Colonic mucosa (tissue), 4 donors: ENCODE data around the gene EPHB2. TPM values are rescaled to one million over a fixed set of nuclear protein-coding genes. Genes with fewer than 3 reads are reported as not detected.
A peak's percentile ranks its signal among the peaks of the same experiment; 100 is the strongest.
"Not testable (repeated sequence)": the region's sequence is repeated elsewhere in the genome, so short reads cannot be mapped to it uniquely, and the experiment has no call there.

Experiments
- DNase-seq: peaks from one replicate; pipeline ENCODE4 v3.0.0-alpha.2; 2020
- H3K27ac ChIP-seq: fragments of 200-600 bp; one replicate; pipeline ENCODE4 v1.8.0; 2021
- H3K27me3 ChIP-seq: fragments of 200-600 bp; one replicate; pipeline ENCODE4 v1.8.0; 2021
- H3K36me3 ChIP-seq: fragments of 200-600 bp; one replicate; pipeline ENCODE4 v1.8.0; 2021
- H3K4me1 ChIP-seq: fragments of 200-600 bp; one replicate; pipeline ENCODE4 v1.8.0; 2021; ENCODE audit warnings: mild to moderate bottlenecking
- H3K4me3 ChIP-seq: fragments of 200-600 bp; one replicate; pipeline ENCODE4 v1.8.0; 2021
- H3K9ac ChIP-seq, 2 donors: one replicate each; pipeline ENCODE4 v1.7.0; 2013; ENCODE audit warnings: control low read depth in 2 of 2, low read depth in 2 of 2, low read length in 2 of 2
- H3K9me3 ChIP-seq: fragments of 200-600 bp; one replicate; pipeline ENCODE4 v1.8.0; 2021
- intact Hi-C: fragments of 100-400 bp; cut with DNase I; formaldehyde crosslinking; loops from one replicate; pipeline ENCODE4 v1.14.1; 2022
- total RNA-seq, 2 donors: library from RNA; stranded (reverse); fragmentation: NEBNext Ultra II Directional in 1 of 2; extraction: Animal tissue kit (Norgen Biotek cat#: 25700) in 1 of 2; gene quantifications; one replicate each; pipeline ENCODE4 v1.2.1, GENCODE V29; 2021
- TF ChIP-seq, protein P1 (sequence below): fragments of 200-600 bp; IDR thresholded peaks from one replicate; pipeline ENCODE4 v1.8.0; 2022; ENCODE audit warnings: antibody characterized with exemption, mild to moderate bottlenecking
- donor health status: healthy.
- donor health status: DM: no; HTN: no; CAD: no.
- donor health status: DM: no; HTN: no; CAD: no.

The EPHB2 gene
- total RNA-seq, 2 donors from 2014 or later, result 71.9 to 150 TPM

DNA sequence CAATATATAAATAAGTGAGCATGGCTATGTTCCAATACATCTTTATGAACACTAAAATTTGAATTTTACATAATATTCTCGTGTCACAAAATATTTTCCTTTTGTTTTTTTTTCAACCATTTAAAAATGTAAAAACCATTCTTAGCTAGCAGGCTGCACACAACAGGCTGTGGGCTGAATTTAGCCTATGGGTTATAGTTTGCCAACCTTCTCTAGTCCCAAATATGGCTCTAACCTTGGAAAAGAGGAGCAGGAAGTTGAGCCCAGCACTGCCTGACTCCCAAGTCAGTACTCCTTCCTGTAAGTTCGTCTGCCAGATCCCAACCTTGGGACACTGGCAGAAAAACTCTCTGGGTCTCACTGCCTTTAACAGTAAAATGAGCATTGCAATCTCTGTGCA lies 44.2 kb upstream of the EPHB2 start:
- H3K4me1 ChIP-seq, result no peaks in the 10 kb centered on the region
- TF ChIP-seq, protein P1, sequence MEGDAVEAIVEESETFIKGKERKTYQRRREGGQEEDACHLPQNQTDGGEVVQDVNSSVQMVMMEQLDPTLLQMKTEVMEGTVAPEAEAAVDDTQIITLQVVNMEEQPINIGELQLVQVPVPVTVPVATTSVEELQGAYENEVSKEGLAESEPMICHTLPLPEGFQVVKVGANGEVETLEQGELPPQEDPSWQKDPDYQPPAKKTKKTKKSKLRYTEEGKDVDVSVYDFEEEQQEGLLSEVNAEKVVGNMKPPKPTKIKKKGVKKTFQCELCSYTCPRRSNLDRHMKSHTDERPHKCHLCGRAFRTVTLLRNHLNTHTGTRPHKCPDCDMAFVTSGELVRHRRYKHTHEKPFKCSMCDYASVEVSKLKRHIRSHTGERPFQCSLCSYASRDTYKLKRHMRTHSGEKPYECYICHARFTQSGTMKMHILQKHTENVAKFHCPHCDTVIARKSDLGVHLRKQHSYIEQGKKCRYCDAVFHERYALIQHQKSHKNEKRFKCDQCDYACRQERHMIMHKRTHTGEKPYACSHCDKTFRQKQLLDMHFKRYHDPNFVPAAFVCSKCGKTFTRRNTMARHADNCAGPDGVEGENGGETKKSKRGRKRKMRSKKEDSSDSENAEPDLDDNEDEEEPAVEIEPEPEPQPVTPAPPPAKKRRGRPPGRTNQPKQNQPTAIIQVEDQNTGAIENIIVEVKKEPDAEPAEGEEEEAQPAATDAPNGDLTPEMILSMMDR, result no peak
- H3K9me3 ChIP-seq, result no peaks in the 10 kb centered on the region
- intact Hi-C loops, result loop anchor here (10.0 kb wide), 1 partner anchor 298 kb away; no protein-coding TSS in a partner anchor
- H3K27ac ChIP-seq, result no peak overlapping the region
- H3K4me3 ChIP-seq, result no peak overlapping the region
- no peaks in the 10 kb centered on the region for H3K27me3 ChIP-seq
- no peak overlapping the region for H3K9ac ChIP-seq
- H3K36me3 ChIP-seq, result no peaks in the 10 kb centered on the region
- DNase-seq, result no peak

DNA sequence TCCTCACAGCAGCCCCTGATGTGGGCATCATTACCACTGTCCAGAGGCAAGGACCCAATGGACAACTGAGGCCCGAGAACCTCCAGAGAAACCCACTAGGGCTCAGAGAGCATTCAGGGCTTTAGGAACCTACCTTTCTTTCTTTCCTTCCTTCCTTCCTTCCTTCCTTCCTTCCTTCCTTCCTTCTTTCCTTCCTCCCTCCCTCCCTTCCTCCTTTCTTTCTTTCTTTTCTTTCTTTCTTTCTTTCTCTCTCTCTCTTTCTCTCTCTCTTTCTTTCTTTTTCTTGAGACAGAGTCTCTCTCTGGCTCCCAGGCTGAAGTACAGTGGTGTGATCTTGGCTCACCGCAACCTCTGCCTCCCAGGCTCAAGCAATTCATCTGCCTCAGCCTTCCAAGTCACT lies 41.8 kb upstream of the EPHB2 start:
- H3K36me3 ChIP-seq, H3K27me3 ChIP-seq, H3K27ac ChIP-seq, H3K9me3 ChIP-seq, DNase-seq, H3K4me1 ChIP-seq, H3K9ac ChIP-seq, H3K4me3 ChIP-seq: not testable (repeated sequence)
- intact Hi-C loops, result loop anchor here (10.0 kb wide), 1 partner anchor 296 kb away; no protein-coding TSS in a partner anchor

DNA sequence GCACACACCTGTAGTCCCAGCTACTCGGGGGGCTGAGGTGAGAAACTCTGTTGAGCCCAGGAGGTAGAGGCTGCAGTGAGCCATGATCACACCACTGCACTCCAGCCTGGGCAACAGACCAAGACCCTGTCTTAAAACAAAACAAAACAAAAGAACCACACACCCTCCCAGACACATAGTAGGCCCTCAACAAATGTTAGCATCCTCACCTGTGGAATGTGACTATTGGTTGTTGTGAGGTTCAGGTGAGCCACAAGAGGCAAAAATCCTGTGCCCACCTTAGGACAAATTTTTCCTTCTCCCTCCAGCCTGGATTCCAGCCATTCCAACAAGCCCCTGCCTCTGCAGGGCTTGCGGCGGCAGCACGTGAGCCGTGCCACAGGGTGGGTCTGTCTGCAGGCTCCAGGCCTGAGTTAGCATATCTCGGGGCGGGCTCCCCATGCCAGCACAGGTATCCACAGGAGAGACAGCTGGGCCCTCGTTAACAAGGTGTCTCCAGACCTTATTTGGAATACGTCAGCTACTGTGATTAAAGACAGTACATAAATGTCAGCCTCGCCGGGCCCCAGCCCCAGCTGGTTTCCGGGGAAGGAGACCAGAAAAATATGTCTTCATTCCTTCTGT lies 40.2 kb upstream of the EPHB2 start:
- intact Hi-C loops, result loop anchor here (10.0 kb wide), 1 partner anchor 194 kb away; no protein-coding TSS in a partner anchor
- Histone ChIP-seq H3K4me3 (no peak overlapping the region), H3K9ac (no peak overlapping the region), H3K4me1 (no peaks in the 10 kb centered on the region), H3K27me3 (no peaks in the 10 kb centered on the region), H3K36me3 (no peaks in the 10 kb centered on the region), H3K27ac (no peak overlapping the region), H3K9me3 (no peaks in the 10 kb centered on the region)
- DNase-seq, result no peak
- TF ChIP-seq, protein P1, result no peak

DNA sequence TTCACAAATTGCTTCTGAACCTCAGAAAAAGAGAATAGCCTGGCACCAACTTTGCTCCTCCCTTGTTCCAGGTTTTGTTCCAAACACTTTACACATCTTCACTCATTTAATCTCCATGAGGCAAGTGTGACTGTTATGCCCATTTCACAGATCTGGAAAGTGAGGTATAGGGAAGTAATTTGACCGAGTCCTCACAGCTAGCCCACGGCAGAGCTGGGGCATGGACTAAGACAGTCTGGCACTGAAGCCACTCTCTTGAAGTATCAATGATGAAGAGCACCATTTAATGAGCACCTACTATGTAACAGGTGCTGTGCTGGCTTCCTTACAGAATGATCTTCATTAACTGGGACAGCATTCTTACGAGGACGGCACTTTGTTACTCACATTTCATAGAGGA lies 38.6 kb upstream of the EPHB2 start:
- H3K4me3 ChIP-seq, result no peak overlapping the region
- DNase-seq, result no peak
- H3K27me3 ChIP-seq, result no peaks in the 10 kb centered on the region
- TF ChIP-seq, protein P1, result no peak
- peaks cover under 1% of the 10 kb centered on the region for H3K4me1 ChIP-seq
- no peaks in the 10 kb centered on the region for H3K9me3 ChIP-seq
- no peak overlapping the region for H3K9ac ChIP-seq
- intact Hi-C loops, result loop anchor here (10.0 kb wide), 1 partner anchor 193 kb away; no protein-coding TSS in a partner anchor
- no peak overlapping the region for H3K27ac ChIP-seq
- no peaks in the 10 kb centered on the region for H3K36me3 ChIP-seq

DNA sequence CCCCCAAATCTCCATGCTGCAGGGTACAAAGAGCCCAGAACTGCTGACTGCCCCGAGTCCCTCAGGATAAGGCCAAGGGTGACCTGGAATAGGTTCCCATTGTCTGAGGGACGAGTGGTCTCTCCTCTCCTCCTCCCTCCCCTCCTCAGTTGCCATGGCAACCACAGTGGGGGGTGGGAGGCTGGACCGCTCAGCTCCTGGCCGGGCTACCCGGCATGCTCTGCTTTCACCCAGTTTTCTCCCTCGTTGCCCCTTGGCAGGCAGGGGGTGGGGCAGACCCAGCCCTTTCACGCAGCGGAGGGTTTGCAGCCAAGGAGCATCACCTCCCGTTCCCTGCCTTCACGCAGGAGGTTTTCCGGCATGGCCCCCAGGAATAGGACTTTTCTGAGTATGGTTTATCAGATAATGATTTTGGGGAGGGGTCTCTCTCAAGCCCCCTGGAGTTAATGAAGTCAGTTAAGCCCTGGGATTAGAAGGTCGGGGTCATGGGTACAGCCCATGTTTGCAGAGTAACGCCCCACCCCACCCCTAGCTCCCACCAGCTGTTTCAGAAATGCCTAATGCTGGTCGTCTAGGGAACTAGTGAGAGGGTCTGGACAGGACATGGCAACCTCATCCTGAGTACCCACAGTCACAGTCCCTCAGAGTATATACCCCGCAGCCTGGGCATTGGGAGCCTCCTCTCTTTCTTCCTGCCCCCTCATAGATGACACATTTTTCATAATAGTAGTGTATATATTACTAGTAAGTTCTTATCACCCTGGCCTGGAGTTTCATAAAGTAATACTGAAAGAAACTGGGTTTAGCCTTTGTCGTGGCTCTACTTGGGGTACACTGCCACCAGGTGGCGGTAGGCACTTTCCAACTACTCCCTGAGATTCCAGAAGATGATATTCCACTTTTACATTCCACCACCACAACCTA lies 36.9 kb upstream of the EPHB2 start:
- H3K36me3 ChIP-seq, result no peaks in the 10 kb centered on the region
- DNase-seq, result peak; percentile 84
- no peak overlapping the region for H3K4me3 ChIP-seq
- H3K4me1 ChIP-seq, result peaks cover 6% of the 10 kb centered on the region
- TF ChIP-seq, protein P1, result peak; percentile 77
- no peaks in the 10 kb centered on the region for H3K27me3 ChIP-seq
- no peak overlapping the region for H3K9ac ChIP-seq
- H3K27ac ChIP-seq, result no peak overlapping the region
- H3K9me3 ChIP-seq, result no peaks in the 10 kb centered on the region
- intact Hi-C loops, result loop anchor here (2.0 to 10.0 kb wide), 2 partner anchors 191 to 257 kb away; no protein-coding TSS in a partner anchor
